HAP-1 (cell line): Measurements from ENCODE around the gene OR2AT4.
"Not testable (repeated sequence)": the region's sequence is repeated elsewhere in the genome, so short reads cannot be mapped to it uniquely, and the experiment has no call there.

Source experiments
- DNase-seq, 2 experiments: peaks; one replicate each; pipeline ENCODE4 v3.0.0-alpha.2; 2016 to 2020; ENCODE audit warnings: low spot score in 2 of 2
- H3K27me3 ChIP-seq: fragments of 250-450 bp; sonication (Bioruptor Pico); 2 replicates; pipeline ENCODE4 v1.5.1; 2020; ENCODE audit warnings: low read depth, mild to moderate bottlenecking, moderate library complexity
- H3K36me3 ChIP-seq: fragments of 250-450 bp; sonication (Bioruptor Pico); replicated peaks from 2 replicates; pipeline ENCODE4 v1.5.1; 2020; ENCODE audit warnings: mild to moderate bottlenecking
- H3K4me1 ChIP-seq: fragments of 250-450 bp; sonication (Bioruptor Pico); 2 replicates; pipeline ENCODE4 v1.5.1; 2020; ENCODE audit warnings: mild to moderate bottlenecking
- H3K4me3 ChIP-seq: fragments of 250-450 bp; sonication (Bioruptor Pico); 2 replicates; pipeline ENCODE4 v1.5.1; 2020; ENCODE audit warnings: mild to moderate bottlenecking, moderate library complexity
- H3K9me3 ChIP-seq: fragments of 250-450 bp; sonication (Bioruptor Pico); 2 replicates; pipeline ENCODE4 v1.5.1; 2020; ENCODE audit warnings: mild to moderate bottlenecking, moderate library complexity
- in situ Hi-C: fragments of 300-500 bp; cut with MboI; formaldehyde crosslinking; loops from 3 replicates; pipeline ENCODE4 v1.14.3; 2020; ENCODE audit warnings: low sequenced_read_pairs, inconsistent platforms, mixed read lengths

The OR2AT4 gene

DNA sequence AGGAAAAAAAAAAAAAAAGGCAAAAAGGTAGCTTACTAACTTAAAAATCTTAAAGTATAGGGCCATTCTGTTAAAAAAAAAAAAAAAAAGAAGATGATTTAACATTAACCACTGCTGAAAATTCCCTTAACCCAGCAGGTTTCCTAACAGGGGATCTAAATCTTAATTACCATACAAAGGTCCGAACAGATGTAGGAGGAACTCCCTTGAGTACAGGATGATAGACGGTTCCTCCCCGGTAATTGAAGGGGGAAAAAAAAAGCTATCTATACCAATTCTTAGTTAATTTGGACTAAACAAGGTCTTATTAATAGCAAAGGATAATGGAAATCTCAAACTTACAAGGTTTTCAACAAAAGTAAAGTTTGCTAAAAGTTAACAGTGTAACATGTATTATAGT, 54.9 kb downstream of the OR2AT4 start:
- H3K4me3 ChIP-seq, H3K9me3 ChIP-seq, H3K36me3 ChIP-seq, in situ Hi-C loops, H3K4me1 ChIP-seq, H3K27me3 ChIP-seq, DNase-seq: not testable (repeated sequence)

DNA sequence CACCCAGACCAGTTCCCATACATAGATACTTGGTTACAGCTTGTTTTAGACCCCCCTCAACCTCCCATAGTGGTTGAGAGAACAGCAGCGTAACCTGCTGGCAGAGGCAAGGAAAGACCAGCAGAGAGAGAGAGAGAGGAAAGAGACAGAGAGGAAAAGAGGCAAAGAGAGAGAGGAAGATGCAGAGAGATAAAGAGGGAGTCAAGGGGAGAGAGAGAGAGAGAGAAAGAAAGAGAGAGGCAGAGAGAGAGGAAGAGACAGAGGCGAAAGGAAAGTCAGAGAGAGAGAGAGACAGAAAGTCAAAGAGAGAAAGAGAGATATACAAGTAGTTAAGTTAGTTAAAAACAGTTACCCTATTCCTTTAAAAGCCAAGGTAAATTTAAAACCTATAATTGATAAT, 55.4 kb downstream of the OR2AT4 start:
- H3K4me1 ChIP-seq: no peaks in the 10 kb centered on the region
- in situ Hi-C loops: no loop called here
- H3K27me3 ChIP-seq: peaks cover 3% of the 10 kb centered on the region; the same call in 1 of the 2 replicates
- no peak for DNase-seq
- no peak overlapping the region for H3K4me3 ChIP-seq
- H3K9me3 ChIP-seq: no peaks in the 10 kb centered on the region
- no peaks in the 10 kb centered on the region for H3K36me3 ChIP-seq

GRCh38 chr11:75040167-75040770, 56.4 kb downstream of the OR2AT4 start:
- H3K4me1 ChIP-seq: no peaks in the 10 kb centered on the region
- no peak for DNase-seq
- in situ Hi-C loops: no loop called here
- H3K4me3 ChIP-seq: no peak overlapping the region
- peaks cover 3% of the 10 kb centered on the region; the same call in 1 of the 2 replicates for H3K27me3 ChIP-seq
- H3K36me3 ChIP-seq: no peaks in the 10 kb centered on the region
- H3K9me3 ChIP-seq: no peaks in the 10 kb centered on the region

GRCh38 chr11:75035911-75036565, 60.6 kb downstream of the OR2AT4 start:
- no peaks in the 10 kb centered on the region for H3K4me1 ChIP-seq
- in situ Hi-C loops: no loop called here
- no peaks in the 10 kb centered on the region for H3K36me3 ChIP-seq
- no peak for DNase-seq
- H3K9me3 ChIP-seq: no peaks in the 10 kb centered on the region
- H3K4me3 ChIP-seq: no peak overlapping the region
- H3K27me3 ChIP-seq: no peaks in the 10 kb centered on the region

- H3K4me1 ChIP-seq: no peaks in the 10 kb centered on the region
- no peaks in the 10 kb centered on the region for H3K36me3 ChIP-seq
- no peaks in the 10 kb centered on the region for H3K9me3 ChIP-seq
- in situ Hi-C loops: no loop called here
- DNase-seq: no peak
- no peaks in the 10 kb centered on the region for H3K27me3 ChIP-seq
- H3K4me3 ChIP-seq: no peak overlapping the region
Observed at GRCh38 chr11:75035256-75035655, 61.4 kb downstream of the OR2AT4 start.

DNA sequence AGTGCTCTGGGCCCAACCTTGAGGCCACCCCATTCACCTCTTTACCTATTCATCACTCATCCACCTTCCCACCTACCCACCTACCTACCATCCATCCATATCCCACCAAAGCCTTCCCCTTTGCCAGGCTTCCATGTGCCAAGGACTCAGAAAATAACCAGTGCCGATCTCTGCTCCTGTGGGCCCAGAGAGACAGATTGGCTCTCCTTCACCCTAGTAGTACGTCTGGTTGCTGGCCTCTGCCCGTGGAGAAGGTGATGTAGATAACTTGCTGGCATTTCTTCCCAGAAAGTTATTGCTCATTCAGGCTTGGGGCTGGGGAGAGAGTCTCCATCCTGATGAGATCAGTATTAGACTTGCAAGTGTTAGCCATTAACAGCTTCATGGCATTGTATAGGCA, 62.8 kb downstream of the OR2AT4 start:
- no peak for DNase-seq
- in situ Hi-C loops: no loop called here
- Histone ChIP-seq H3K9me3 (no peaks in the 10 kb centered on the region), H3K27me3 (no peaks in the 10 kb centered on the region), H3K36me3 (no peaks in the 10 kb centered on the region), H3K4me1 (no peaks in the 10 kb centered on the region), H3K4me3 (no peak overlapping the region)

GRCh38 chr11:75032550-75032935, 64.1 kb downstream of the OR2AT4 start:
- no peaks in the 10 kb centered on the region for H3K36me3 ChIP-seq
- no peaks in the 10 kb centered on the region for H3K9me3 ChIP-seq
- DNase-seq: no peak
- in situ Hi-C loops: no loop called here
- H3K4me1 ChIP-seq: no peaks in the 10 kb centered on the region
- no peak overlapping the region for H3K4me3 ChIP-seq
- H3K27me3 ChIP-seq: no peaks in the 10 kb centered on the region

DNA sequence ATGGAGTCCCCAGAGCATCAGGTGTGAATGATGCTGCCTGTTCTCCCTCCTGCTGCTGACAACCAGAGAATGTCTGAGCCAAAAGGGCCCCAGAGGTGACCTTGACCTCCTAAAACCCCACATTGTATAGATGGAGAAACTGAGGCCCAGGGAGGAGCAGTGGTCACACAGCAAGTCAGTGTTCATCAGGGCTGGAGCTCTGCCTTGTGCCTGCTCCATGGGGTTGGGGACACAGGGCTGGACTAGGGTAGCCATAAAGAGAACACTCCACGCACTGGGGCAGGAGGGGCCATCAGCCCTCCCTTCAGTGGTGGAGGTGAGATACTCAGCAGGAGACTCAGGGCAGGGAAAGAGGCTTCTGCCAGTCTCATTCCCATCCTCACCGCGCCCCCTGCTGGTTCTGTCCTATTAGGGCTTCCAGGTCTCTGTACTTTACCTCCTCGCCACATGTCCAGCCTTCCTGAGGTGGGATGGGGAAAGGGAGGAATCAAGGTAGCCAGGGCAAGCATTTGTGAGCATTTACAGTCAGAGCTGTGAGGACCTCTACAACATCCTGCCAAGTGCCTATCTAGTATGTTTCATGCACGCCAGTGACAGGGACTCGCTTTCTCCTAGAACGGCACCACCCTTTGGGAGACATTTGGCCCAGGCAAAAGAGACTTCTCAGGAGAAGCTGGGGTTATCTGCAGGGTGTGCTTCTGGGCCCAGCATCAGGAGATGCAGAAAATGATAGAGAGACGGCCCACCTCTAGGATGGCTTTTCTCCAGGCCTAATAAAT, 64.7 kb downstream of the OR2AT4 start:
- DNase-seq: peak; percentile 33 to 91
- Histone ChIP-seq H3K27me3 (no peaks in the 10 kb centered on the region), H3K36me3 (no peaks in the 10 kb centered on the region), H3K4me3 (no peak overlapping the region), H3K9me3 (no peaks in the 10 kb centered on the region), H3K4me1 (no peaks in the 10 kb centered on the region)
- in situ Hi-C loops: no loop called here
